CD4-positive, alpha-beta T cell (primary cell): ENCODE measurements around the gene OXLD1. TPM values are rescaled to one million over a fixed set of nuclear protein-coding genes. Genes with fewer than 3 reads are reported as not detected.

Experiments
- ATAC-seq: fragments of 200-7000 bp; cut with Tn5 transposase; one replicate; pipeline ENCODE4 v1.10.0; 2022; ENCODE audit warnings: mild to moderate bottlenecking; ENCODE audit not compliant: poor library complexity
- CTCF ChIA-PET: fragments of 350-600 bp; sonication (Branson Sonifier 250); formaldehyde crosslinking; loops from one replicate; lab custom pipeline; 2021; ENCODE audit warnings: antibody characterized with exemption, inconsistent platforms; lab: Charles Lee
- POLR2A ChIA-PET: fragments of 350-600 bp; sonication (Branson Sonifier 250); formaldehyde crosslinking; loops from one replicate; lab custom pipeline; 2021; ENCODE audit warnings: antibody characterized with exemption, inconsistent platforms; lab: Charles Lee
- DNase-seq, 14 experiments: peaks; one replicate each; pipeline ENCODE4 v3.0.0-alpha.2; 2013 to 2020; ENCODE audit warnings: mixed read lengths in 2 of 14
- H3K27ac ChIP-seq, 2 donors: one replicate each; pipeline versions ENCODE4 v1.5.1 to v1.7.0; 2013; ENCODE audit warnings: low read length in 2 of 2, low read depth in 1 of 2, mild to moderate bottlenecking in 1 of 2
- H3K27me3 ChIP-seq, 2 experiments: 1 replicate in 1 of 2; 2 replicates in 1 of 2; pipeline versions ENCODE4 v1.6.1 to v1.7.0; 2013; ENCODE audit warnings: low read length in 2 of 2, control low read depth in 1 of 2, mild to moderate bottlenecking in 1 of 2, moderate library complexity in 1 of 2; ENCODE audit not compliant: insufficient read depth in 2 of 2, control insufficient read depth in 1 of 2
- H3K36me3 ChIP-seq: one replicate; pipeline ENCODE4 v1.6.1; 2013; ENCODE audit warnings: low read length, control low read depth; ENCODE audit not compliant: insufficient read depth
- H3K4me1 ChIP-seq: one replicate; pipeline ENCODE4 v1.6.1; 2013; ENCODE audit warnings: low read length, control low read depth; ENCODE audit not compliant: insufficient read depth
- H3K4me3 ChIP-seq: one replicate; pipeline ENCODE4 v1.5.1; 2013; ENCODE audit warnings: mild to moderate bottlenecking, low read length, moderate library complexity
- H3K9me3 ChIP-seq, 2 experiments: 1 replicate in 1 of 2; 2 replicates in 1 of 2; pipeline versions ENCODE4 v1.6.1 to v1.7.0; 2013; ENCODE audit warnings: low read length in 2 of 2, mild to moderate bottlenecking in 2 of 2, control low read depth in 1 of 2, moderate library complexity in 1 of 2; ENCODE audit not compliant: control insufficient read depth in 1 of 2, insufficient read depth in 1 of 2
- H3K27ac Mint-ChIP-seq: one replicate; pipeline ENCODE4 v1.8.0; 2020; ENCODE audit warnings: mixed read lengths
- H3K27me3 Mint-ChIP-seq: one replicate; pipeline ENCODE4 v1.8.0; 2021; ENCODE audit warnings: mixed read lengths
- H3K36me3 Mint-ChIP-seq: one replicate; pipeline ENCODE4 v1.8.0; 2021; ENCODE audit warnings: low read depth, mixed read lengths
- H3K4me1 Mint-ChIP-seq: one replicate; pipeline ENCODE4 v1.8.0; 2021; ENCODE audit warnings: low read depth, mixed read lengths
- H3K4me3 Mint-ChIP-seq: one replicate; pipeline ENCODE4 v1.8.0; 2020; ENCODE audit warnings: mild to moderate bottlenecking, mixed read lengths
- H3K9me3 Mint-ChIP-seq: one replicate; pipeline ENCODE4 v1.8.0; 2020; ENCODE audit warnings: mixed read lengths
- CTCF ChIP-seq: fragments of 200-600 bp; IDR thresholded peaks from one replicate; pipeline ENCODE4 v1.8.0; 2022; ENCODE audit warnings: antibody characterized with exemption, mild to moderate bottlenecking
- intact Hi-C, 2 experiments: fragments of 100-400 bp; cut with DNase I in 1 of 2; cut with micrococcal nuclease in 1 of 2; formaldehyde crosslinking; loops; one replicate each; pipeline versions ENCODE4 v1.15.1 to v1.9.0; 2023 to 2025; cut with DNase I, micrococcal nuclease
- total RNA-seq, 174 experiments: library from RNA in 2 of 174; stranded (reverse) in 2 of 174; gene quantifications; one replicate each; pipeline ENCODE4 v1.2.3 and lab custom pipeline; 2021 to 2026

OXLD1 gene
- total RNA-seq, 2 experiments from 2014 or later: 24.6 to 25.3 TPM

- ATAC-seq (no peak), DNase-seq (no peak)
- Histone ChIP-seq H3K4me1 (peaks cover 3% of the 10 kb centered on the region), H3K9me3 (no peaks in the 10 kb centered on the region), H3K27ac (no peak overlapping the region), H3K27me3 (no peaks in the 10 kb centered on the region), H3K4me3 (no peak overlapping the region), H3K36me3 (peaks cover 86% of the 10 kb centered on the region)
- CTCF ChIA-PET: no interaction called here
- peaks cover 45% of the 10 kb centered on the region for H3K36me3 Mint-ChIP-seq
- POLR2A ChIA-PET: interaction anchor here (1.0 to 1.5 kb wide), 2 partner anchors 10 to 12 kb away, joined by 3 to 4 read pairs; partner anchors contain the start of genes ARL16 and HGS
- peaks cover under 1% of the 10 kb centered on the region for H3K4me1 Mint-ChIP-seq
- H3K27me3 Mint-ChIP-seq: no peaks in the 10 kb centered on the region
- intact Hi-C loops: no loop called here
- no peak for TF ChIP-seq CTCF
- H3K4me3 Mint-ChIP-seq: no peak overlapping the region
- no peak overlapping the region for H3K27ac Mint-ChIP-seq
- H3K9me3 Mint-ChIP-seq: no peaks in the 10 kb centered on the region
These were observed 29.4 kb upstream of the OXLD1 start for GRCh38 chr17:81695801-81696200.

GRCh38 chr17:81695211-81695610 is 28.8 kb upstream of the OXLD1 start:
- Mint-ChIP-seq H3K27ac (no peak overlapping the region), H3K4me1 (no peaks in the 10 kb centered on the region), H3K36me3 (peaks cover 45% of the 10 kb centered on the region), H3K9me3 (no peaks in the 10 kb centered on the region), H3K4me3 (no peak overlapping the region), H3K27me3 (no peaks in the 10 kb centered on the region)
- no peaks in the 10 kb centered on the region for H3K4me1 ChIP-seq
- H3K27me3 ChIP-seq: no peaks in the 10 kb centered on the region
- no peaks in the 10 kb centered on the region for H3K9me3 ChIP-seq
- no peak overlapping the region for H3K27ac ChIP-seq
- DNase-seq: no peak
- CTCF ChIA-PET: no interaction called here
- intact Hi-C loops: no loop called here
- H3K4me3 ChIP-seq: no peak overlapping the region
- peaks cover 89% of the 10 kb centered on the region for H3K36me3 ChIP-seq
- TF ChIP-seq CTCF: no peak
- POLR2A ChIA-PET: interaction anchor here (0.6 to 1.5 kb wide), 4 partner anchors 9 to 67 kb away, joined by 3 to 4 read pairs (median 3); partner anchors contain the start of genes ARL16 and HGS
- no peak for ATAC-seq

GRCh38 chr17:81694810-81695209 is 28.4 kb upstream of the OXLD1 start:
- ChIA-PET POLR2A (interaction anchor here (0.6 to 1.5 kb wide), 3 partner anchors 10 to 67 kb away, joined by 3 to 4 read pairs (median 3); partner anchors contain the start of genes ARL16 and HGS), CTCF (no interaction called here)
- no peak overlapping the region for H3K27ac ChIP-seq
- no peaks in the 10 kb centered on the region for H3K27me3 ChIP-seq
- TF ChIP-seq CTCF: no peak
- ATAC-seq: no peak
- no peak overlapping the region for H3K27ac Mint-ChIP-seq
- H3K4me3 Mint-ChIP-seq: no peak overlapping the region
- peaks cover 49% of the 10 kb centered on the region for H3K36me3 Mint-ChIP-seq
- no peak for DNase-seq
- no peaks in the 10 kb centered on the region for H3K9me3 ChIP-seq
- peaks cover 93% of the 10 kb centered on the region for H3K36me3 ChIP-seq
- intact Hi-C loops: no loop called here
- H3K4me3 ChIP-seq: no peak overlapping the region
- H3K4me1 Mint-ChIP-seq: no peaks in the 10 kb centered on the region
- H3K27me3 Mint-ChIP-seq: no peaks in the 10 kb centered on the region
- H3K4me1 ChIP-seq: no peaks in the 10 kb centered on the region
- H3K9me3 Mint-ChIP-seq: no peaks in the 10 kb centered on the region
